OCI-LY3 (cell line): Measurements from ENCODE around the gene CRTAC1.

Experiments
- H2AFZ ChIP-seq: fragments of 200-600, 300-600 bp; shearing (Covaris generic); 2 replicates; pipeline ENCODE4 v1.6.0; 2014; ENCODE audit warnings: antibody characterized with exemption, low read depth, low read length
- H3K27ac ChIP-seq: fragments of 200-600, 300-600 bp; sonication (generic); 2 replicates; pipeline ENCODE4 v1.5.1; 2014; ENCODE audit warnings: mild to moderate bottlenecking, low read length, moderate library complexity, mixed read lengths
- H3K27me3 ChIP-seq: fragments of 200-600, 300-600 bp; sonication (generic); 2 replicates; pipeline ENCODE4 v1.6.1; 2014; ENCODE audit warnings: low read depth, low read length, mixed read lengths
- H3K36me3 ChIP-seq: fragments of 200-600, 300-600 bp; sonication (generic); replicated peaks from 2 replicates; pipeline ENCODE3; 2014; ENCODE audit warnings: low read depth, low read length, mixed read lengths
- H3K4me1 ChIP-seq: fragments of 300-600, 200-600 bp; sonication (generic); 2 replicates; pipeline ENCODE4 v1.6.1; 2014; ENCODE audit warnings: low read length, mixed read lengths
- H3K4me2 ChIP-seq: fragments of 200-600, 300-600 bp; sonication (generic); 2 replicates; pipeline ENCODE4 v1.6.1; 2014; ENCODE audit warnings: low read length, mixed read lengths
- H3K4me3 ChIP-seq: fragments of 300-600, 200-600 bp; sonication (generic); 2 replicates; pipeline ENCODE4 v1.5.1; 2014; ENCODE audit warnings: antibody characterized with exemption, mild to moderate bottlenecking, low read length, moderate library complexity
- H3K79me2 ChIP-seq: fragments of 300-600, 200-600 bp; shearing (Covaris generic); 2 replicates; pipeline ENCODE4 v1.6.1; 2014; ENCODE audit warnings: mild to moderate bottlenecking, low read length, mixed read lengths
- H3K9ac ChIP-seq: fragments of 300-600, 200-600 bp; shearing (Covaris generic); 2 replicates; pipeline ENCODE4 v1.6.0; 2014; ENCODE audit warnings: mild to moderate bottlenecking, low read length, moderate library complexity
- H3K9me3 ChIP-seq: fragments of 200-600, 300-600 bp; shearing (Covaris generic); 2 replicates; pipeline ENCODE4 v1.6.1; 2014; ENCODE audit warnings: low read length, mixed read lengths; ENCODE audit not compliant: insufficient read depth
- H4K20me1 ChIP-seq: fragments of 200-600, 300-600 bp; sonication (generic); 2 replicates; pipeline ENCODE4 v1.6.1; 2016; ENCODE audit warnings: low read length, mixed read lengths; ENCODE audit not compliant: insufficient read depth
- EZH2phosphoT487 ChIP-seq: fragments of 200-600 bp; shearing (Covaris generic); IDR thresholded peaks from 2 replicates; pipeline ENCODE4 v1.6.1; 2018; ENCODE audit warnings: antibody characterized with exemption, mixed run types, low read depth
- TF ChIP-seq, protein P1 (sequence below): fragments of 200-600, 300-600 bp; sonication (generic); IDR thresholded peaks from 2 replicates; pipeline ENCODE4 v1.5.1; 2014; ENCODE audit warnings: antibody characterized with exemption, low read length, low read depth

The CRTAC1 gene

DNA sequence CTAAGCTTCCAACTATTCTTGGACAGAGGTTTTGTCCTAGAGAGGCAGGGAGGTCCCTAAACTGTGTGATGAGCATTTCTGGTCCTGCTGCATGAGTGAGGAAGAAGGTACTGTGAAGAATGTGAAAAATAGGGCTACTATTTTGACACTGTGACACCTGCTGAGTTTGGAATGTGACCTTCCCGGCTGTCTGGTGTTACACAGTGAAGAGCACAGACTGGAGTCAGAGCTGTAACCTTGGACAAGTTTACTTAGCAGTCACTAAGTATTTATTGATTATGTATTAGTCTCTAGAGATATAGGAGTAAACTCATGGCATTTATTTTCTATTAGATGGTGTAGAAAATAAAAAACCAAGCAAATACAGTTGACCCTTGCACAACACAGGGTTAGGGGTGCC lies 168.5 kb downstream of the CRTAC1 start:
- Histone ChIP-seq H3K27ac (no peak overlapping the region), H3K36me3 (no peaks in the 10 kb centered on the region), H3K9me3 (no peaks in the 10 kb centered on the region), H3K79me2 (no peaks in the 10 kb centered on the region), H4K20me1 (no peaks in the 10 kb centered on the region), H2AFZ (no peak overlapping the region), H3K4me2 (no peak overlapping the region), H3K4me3 (no peak overlapping the region), H3K9ac (no peak overlapping the region), H3K27me3 (no peaks in the 10 kb centered on the region; the same call in 1 of the 2 replicates), H3K4me1 (no peaks in the 10 kb centered on the region)
- TF ChIP-seq, protein P1, sequence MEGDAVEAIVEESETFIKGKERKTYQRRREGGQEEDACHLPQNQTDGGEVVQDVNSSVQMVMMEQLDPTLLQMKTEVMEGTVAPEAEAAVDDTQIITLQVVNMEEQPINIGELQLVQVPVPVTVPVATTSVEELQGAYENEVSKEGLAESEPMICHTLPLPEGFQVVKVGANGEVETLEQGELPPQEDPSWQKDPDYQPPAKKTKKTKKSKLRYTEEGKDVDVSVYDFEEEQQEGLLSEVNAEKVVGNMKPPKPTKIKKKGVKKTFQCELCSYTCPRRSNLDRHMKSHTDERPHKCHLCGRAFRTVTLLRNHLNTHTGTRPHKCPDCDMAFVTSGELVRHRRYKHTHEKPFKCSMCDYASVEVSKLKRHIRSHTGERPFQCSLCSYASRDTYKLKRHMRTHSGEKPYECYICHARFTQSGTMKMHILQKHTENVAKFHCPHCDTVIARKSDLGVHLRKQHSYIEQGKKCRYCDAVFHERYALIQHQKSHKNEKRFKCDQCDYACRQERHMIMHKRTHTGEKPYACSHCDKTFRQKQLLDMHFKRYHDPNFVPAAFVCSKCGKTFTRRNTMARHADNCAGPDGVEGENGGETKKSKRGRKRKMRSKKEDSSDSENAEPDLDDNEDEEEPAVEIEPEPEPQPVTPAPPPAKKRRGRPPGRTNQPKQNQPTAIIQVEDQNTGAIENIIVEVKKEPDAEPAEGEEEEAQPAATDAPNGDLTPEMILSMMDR = no peak
- TF ChIP-seq EZH2phosphoT487 = no peak

DNA sequence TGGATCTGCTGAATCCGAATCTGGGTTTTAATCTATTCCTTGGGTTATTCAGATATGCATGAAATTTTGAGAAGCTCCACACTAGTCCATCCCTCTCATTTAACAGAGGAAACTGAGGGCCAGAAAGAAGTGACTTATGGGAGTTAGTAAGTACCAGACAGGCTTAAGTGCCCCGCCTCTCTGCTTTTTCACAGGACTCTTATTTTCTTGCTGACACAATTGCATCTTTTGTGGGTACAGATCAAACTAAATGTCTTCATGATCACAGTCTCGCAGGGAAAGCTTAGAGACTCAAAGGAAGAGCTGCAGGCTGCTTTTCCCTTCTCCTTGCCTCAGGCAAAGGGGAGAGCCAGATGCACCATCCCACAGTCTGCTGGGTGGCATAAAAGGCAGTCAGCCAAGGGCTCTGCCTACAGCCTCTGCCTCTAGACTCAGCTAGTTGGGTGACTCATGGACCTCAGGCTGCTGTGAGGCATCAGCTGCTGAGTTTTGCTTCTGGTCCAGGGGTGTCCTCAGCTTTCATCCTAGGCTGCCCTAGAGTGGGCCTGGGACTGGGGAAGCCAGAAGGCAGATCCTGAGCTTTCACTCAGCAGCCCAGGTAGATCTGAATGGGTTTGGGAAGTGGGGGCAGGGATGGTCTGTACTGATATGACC lies 169.2 kb downstream of the CRTAC1 start:
- Histone ChIP-seq H3K4me3 (no peak overlapping the region), H2AFZ (no peak overlapping the region), H3K27me3 (no peaks in the 10 kb centered on the region; the same call in 1 of the 2 replicates), H3K4me1 (no peaks in the 10 kb centered on the region), H3K36me3 (no peaks in the 10 kb centered on the region), H4K20me1 (no peaks in the 10 kb centered on the region), H3K9me3 (no peaks in the 10 kb centered on the region), H3K9ac (no peak overlapping the region), H3K4me2 (no peak overlapping the region), H3K79me2 (no peaks in the 10 kb centered on the region), H3K27ac (no peak overlapping the region)
- TF ChIP-seq EZH2phosphoT487 = no peak
- TF ChIP-seq, protein P1 = no peak

DNA sequence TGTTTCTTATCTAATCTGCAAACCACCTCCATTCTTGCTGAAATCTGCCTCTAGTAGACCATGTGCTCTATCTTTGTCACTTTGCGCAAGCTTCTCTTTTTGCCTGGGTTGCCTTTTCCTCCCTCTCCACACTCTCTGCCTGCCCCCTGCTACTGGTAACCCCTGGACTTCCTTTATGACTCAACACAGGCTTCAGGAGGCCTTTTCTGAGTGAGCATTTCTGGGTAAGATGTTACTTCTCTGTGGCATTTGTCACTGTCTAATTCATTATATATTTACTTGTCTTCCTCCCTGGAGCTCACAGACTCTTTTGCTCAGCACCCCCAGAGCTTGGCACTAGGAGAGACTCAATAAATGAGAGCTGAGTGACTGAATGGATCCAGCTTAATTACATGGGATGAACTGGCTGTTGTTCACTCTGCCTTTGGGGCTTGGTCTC lies 172.4 kb downstream of the CRTAC1 start:
- TF ChIP-seq EZH2phosphoT487 = no peak
- TF ChIP-seq, protein P1 = no peak
- H3K4me3 ChIP-seq = no peak overlapping the region
- no peaks in the 10 kb centered on the region for H3K79me2 ChIP-seq
- no peak overlapping the region for H3K9ac ChIP-seq
- H4K20me1 ChIP-seq = no peaks in the 10 kb centered on the region
- no peak overlapping the region for H3K27ac ChIP-seq
- no peaks in the 10 kb centered on the region for H3K9me3 ChIP-seq
- H3K27me3 ChIP-seq = no peaks in the 10 kb centered on the region; the same call in 1 of the 2 replicates
- H3K36me3 ChIP-seq = no peaks in the 10 kb centered on the region
- H2AFZ ChIP-seq = no peak overlapping the region
- H3K4me1 ChIP-seq = no peaks in the 10 kb centered on the region
- no peak overlapping the region for H3K4me2 ChIP-seq

DNA sequence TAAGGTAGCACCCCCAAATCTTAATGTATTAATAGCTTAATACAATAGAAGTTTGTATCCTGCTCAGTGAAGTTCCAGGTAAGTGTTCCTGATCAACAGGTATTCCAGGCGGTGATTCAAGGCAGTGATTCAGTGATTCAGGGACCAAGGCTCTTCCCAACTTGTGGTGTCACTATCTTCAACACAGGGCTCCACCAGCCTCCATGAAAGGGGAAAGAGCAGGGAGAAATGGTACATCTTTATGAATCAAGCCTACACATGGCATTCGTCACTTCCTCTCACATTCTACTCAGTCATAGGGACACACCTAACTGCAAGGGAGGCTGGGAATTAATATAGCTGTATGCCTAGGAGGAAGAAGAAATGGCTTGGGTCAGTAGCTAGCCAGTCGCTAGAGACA lies 175.7 kb downstream of the CRTAC1 start:
- Histone ChIP-seq H4K20me1 (no peaks in the 10 kb centered on the region), H3K4me1 (no peaks in the 10 kb centered on the region), H3K79me2 (no peaks in the 10 kb centered on the region), H3K9ac (no peak overlapping the region), H3K9me3 (no peaks in the 10 kb centered on the region), H3K4me3 (no peak overlapping the region), H3K36me3 (no peaks in the 10 kb centered on the region), H2AFZ (no peak overlapping the region), H3K27ac (no peak overlapping the region), H3K4me2 (no peak overlapping the region), H3K27me3 (no peaks in the 10 kb centered on the region; the same call in 1 of the 2 replicates)
- TF ChIP-seq, protein P1 = no peak
- TF ChIP-seq EZH2phosphoT487 = no peak
